ENCODE results near the gene PTGR3. TPM values are rescaled to one million over a fixed set of nuclear protein-coding genes. Genes with fewer than 3 reads are reported as not detected.

Gene PTGR3
- total RNA-seq, 2 experiments from 2014 or later, result 28.4 to 33.0 TPM

- intact Hi-C loops (cut with micrococcal nuclease), result loop anchor here (5.0 kb wide), 1 partner anchor 306 kb away; no protein-coding TSS in a partner anchor
These were observed 38.0 kb downstream of the PTGR3 start for GRCh38 chr18:75170916-75171315.

GRCh38 chr18:75170022-75170789 lies 38.7 kb downstream of the PTGR3 start:
- H3K27ac Mint-ChIP-seq, result no peak overlapping the region
- H3K27me3 Mint-ChIP-seq (ENCODE audit: low read depth), result peaks cover 5% of the 10 kb centered on the region
- H3K4me1 Mint-ChIP-seq (ENCODE audit: low read depth), result peaks cover 3% of the 10 kb centered on the region
- CTCF ChIA-PET, result interaction anchor here (0.7 kb wide), 1 partner anchor 327 kb away, joined by 3 read pairs; no protein-coding TSS in a partner anchor
- H3K36me3 Mint-ChIP-seq (ENCODE audit: low read depth), result no peaks in the 10 kb centered on the region
- H3K4me3 Mint-ChIP-seq, result no peak overlapping the region
- intact Hi-C loops (cut with micrococcal nuclease), result loop anchor here (5.0 kb wide), 1 partner anchor 307 kb away; no protein-coding TSS in a partner anchor
- H3K9me3 Mint-ChIP-seq, result peaks cover 8% of the 10 kb centered on the region
- no peak for DNase-seq

More at GRCh38 chr18:75170916-75171315, 38.0 kb downstream of the PTGR3 start:
- no peak for DNase-seq
- peaks cover 5% of the 10 kb centered on the region for H3K27me3 Mint-ChIP-seq (ENCODE audit: low read depth)
- no peaks in the 10 kb centered on the region for H3K36me3 Mint-ChIP-seq (ENCODE audit: low read depth)
- CTCF ChIA-PET, result no interaction called here
- no peak overlapping the region for H3K27ac Mint-ChIP-seq
- H3K4me1 Mint-ChIP-seq (ENCODE audit: low read depth), result peaks cover 3% of the 10 kb centered on the region
- H3K9me3 Mint-ChIP-seq, result peaks cover 2% of the 10 kb centered on the region
- no peak overlapping the region for H3K4me3 Mint-ChIP-seq

GRCh38 chr18:75169411-75169810 lies 39.5 kb downstream of the PTGR3 start:
- Mint-ChIP-seq H3K27me3 (ENCODE audit: low read depth) (peaks cover 5% of the 10 kb centered on the region), H3K4me3 (no peak overlapping the region), H3K4me1 (ENCODE audit: low read depth) (peaks cover 3% of the 10 kb centered on the region), H3K9me3 (peaks cover 8% of the 10 kb centered on the region), H3K36me3 (ENCODE audit: low read depth) (no peaks in the 10 kb centered on the region), H3K27ac (no peak overlapping the region)
- CTCF ChIA-PET, result interaction anchor here (0.7 kb wide), 1 partner anchor 328 kb away, joined by 3 read pairs; no protein-coding TSS in a partner anchor
- intact Hi-C loops (cut with micrococcal nuclease), result loop anchor here (10.0 kb wide), 1 partner anchor 515 kb away; no protein-coding TSS in a partner anchor
- DNase-seq, result no peak

GRCh38 chr18:75168619-75169018 lies 40.3 kb downstream of the PTGR3 start:
- intact Hi-C loops (cut with micrococcal nuclease), result loop anchor here (10.0 kb wide), 1 partner anchor 514 kb away; no protein-coding TSS in a partner anchor
- CTCF ChIA-PET, result no interaction called here
- H3K4me3 Mint-ChIP-seq, result no peak overlapping the region
- H3K27me3 Mint-ChIP-seq (ENCODE audit: low read depth), result peaks cover 5% of the 10 kb centered on the region
- peaks cover 8% of the 10 kb centered on the region for H3K9me3 Mint-ChIP-seq
- H3K36me3 Mint-ChIP-seq (ENCODE audit: low read depth), result no peaks in the 10 kb centered on the region
- H3K4me1 Mint-ChIP-seq (ENCODE audit: low read depth), result peaks cover 3% of the 10 kb centered on the region
- H3K27ac Mint-ChIP-seq, result no peak overlapping the region
- no peak for DNase-seq

- Mint-ChIP-seq H3K4me1 (ENCODE audit: low read depth) (no peaks in the 10 kb centered on the region), H3K36me3 (ENCODE audit: low read depth) (no peaks in the 10 kb centered on the region), H3K27ac (no peak overlapping the region), H3K9me3 (peaks cover 8% of the 10 kb centered on the region), H3K27me3 (ENCODE audit: low read depth) (peaks cover 5% of the 10 kb centered on the region), H3K4me3 (no peak overlapping the region)
- intact Hi-C loops (cut with micrococcal nuclease), result loop anchor here (10.0 kb wide), 1 partner anchor 513 kb away; no protein-coding TSS in a partner anchor
- CTCF ChIA-PET, result no interaction called here
- no peak for DNase-seq
These were observed 41.0 kb downstream of the PTGR3 start for GRCh38 chr18:75167759-75168618.

GRCh38 chr18:75167137-75167536 lies 41.8 kb downstream of the PTGR3 start:
- Mint-ChIP-seq H3K27me3 (ENCODE audit: low read depth) (peaks cover 5% of the 10 kb centered on the region), H3K9me3 (peaks cover 8% of the 10 kb centered on the region), H3K4me1 (ENCODE audit: low read depth) (no peaks in the 10 kb centered on the region), H3K27ac (no peak overlapping the region), H3K4me3 (no peak overlapping the region), H3K36me3 (ENCODE audit: low read depth) (no peaks in the 10 kb centered on the region)
- CTCF ChIA-PET, result no interaction called here
- intact Hi-C loops (cut with micrococcal nuclease), result loop anchor here (10.0 kb wide), 1 partner anchor 512 kb away; no protein-coding TSS in a partner anchor
- DNase-seq, result no peak

- Mint-ChIP-seq H3K36me3 (ENCODE audit: low read depth) (no peaks in the 10 kb centered on the region), H3K4me3 (no peak overlapping the region), H3K9me3 (peaks cover 8% of the 10 kb centered on the region), H3K27ac (no peak overlapping the region), H3K27me3 (ENCODE audit: low read depth) (peaks cover 5% of the 10 kb centered on the region), H3K4me1 (ENCODE audit: low read depth) (peaks cover 8% of the 10 kb centered on the region)
- intact Hi-C loops (cut with micrococcal nuclease), result loop anchor here (10.0 kb wide), 1 partner anchor 511 kb away; no protein-coding TSS in a partner anchor
- no peak for DNase-seq
- CTCF ChIA-PET, result interaction anchor here (1.1 kb wide), 1 partner anchor 17 kb away, joined by 3 read pairs; no protein-coding TSS in a partner anchor
These were observed 43.0 kb downstream of the PTGR3 start for GRCh38 chr18:75165926-75166325.

GRCh38 chr18:75164479-75164878 lies 44.5 kb downstream of the PTGR3 start:
- CTCF ChIA-PET, result no interaction called here
- intact Hi-C loops (cut with micrococcal nuclease), result loop anchor here (10.0 kb wide), 1 partner anchor 510 kb away; no protein-coding TSS in a partner anchor
- H3K27me3 Mint-ChIP-seq (ENCODE audit: low read depth), result peaks cover 5% of the 10 kb centered on the region

GRCh38 chr18:75163736-75164135 lies 45.2 kb downstream of the PTGR3 start:
- Mint-ChIP-seq H3K27me3 (ENCODE audit: low read depth) (peaks cover 5% of the 10 kb centered on the region), H3K9me3 (peaks cover 8% of the 10 kb centered on the region), H3K27ac (no peak overlapping the region), H3K36me3 (ENCODE audit: low read depth) (no peaks in the 10 kb centered on the region), H3K4me1 (ENCODE audit: low read depth) (peaks cover 10% of the 10 kb centered on the region), H3K4me3 (no peak overlapping the region)
- DNase-seq, result no peak
- intact Hi-C loops (cut with micrococcal nuclease), result loop anchor here (10.0 kb wide), 1 partner anchor 509 kb away; no protein-coding TSS in a partner anchor
- CTCF ChIA-PET, result no interaction called here

More at GRCh38 chr18:75164479-75164878, 44.5 kb downstream of the PTGR3 start:
- Mint-ChIP-seq H3K27ac (no peak overlapping the region), H3K9me3 (peaks cover 8% of the 10 kb centered on the region), H3K36me3 (ENCODE audit: low read depth) (no peaks in the 10 kb centered on the region), H3K4me3 (no peak overlapping the region), H3K4me1 (ENCODE audit: low read depth) (peaks cover 10% of the 10 kb centered on the region)
- DNase-seq, result no peak

- H3K27ac Mint-ChIP-seq, result no peak overlapping the region
- no peaks in the 10 kb centered on the region for H3K36me3 Mint-ChIP-seq (ENCODE audit: low read depth)
- peaks cover 10% of the 10 kb centered on the region for H3K4me1 Mint-ChIP-seq (ENCODE audit: low read depth)
- H3K4me3 Mint-ChIP-seq, result no peak overlapping the region
- CTCF ChIA-PET, result no interaction called here
- no peak for DNase-seq
- intact Hi-C loops (cut with micrococcal nuclease), result loop anchor here (10.0 kb wide), 1 partner anchor 508 kb away; no protein-coding TSS in a partner anchor
- peaks cover 5% of the 10 kb centered on the region for H3K27me3 Mint-ChIP-seq (ENCODE audit: low read depth)
- H3K9me3 Mint-ChIP-seq, result peaks cover 8% of the 10 kb centered on the region
These were observed 46.0 kb downstream of the PTGR3 start for GRCh38 chr18:75162978-75163377.

- intact Hi-C loops (cut with micrococcal nuclease), result loop anchor here (10.0 kb wide), 1 partner anchor 508 kb away; no protein-coding TSS in a partner anchor
- peaks cover 8% of the 10 kb centered on the region for H3K9me3 Mint-ChIP-seq
These were observed 46.5 kb downstream of the PTGR3 start for GRCh38 chr18:75162467-75162866.

More at GRCh38 chr18:75162467-75162866, 46.5 kb downstream of the PTGR3 start:
- CTCF ChIA-PET, result no interaction called here
- no peak overlapping the region for H3K4me3 Mint-ChIP-seq
- no peak for DNase-seq
- H3K27me3 Mint-ChIP-seq (ENCODE audit: low read depth), result peaks cover 5% of the 10 kb centered on the region
- H3K36me3 Mint-ChIP-seq (ENCODE audit: low read depth), result no peaks in the 10 kb centered on the region
- no peak overlapping the region for H3K27ac Mint-ChIP-seq
- H3K4me1 Mint-ChIP-seq (ENCODE audit: low read depth), result peaks cover 10% of the 10 kb centered on the region
